Cerebellar nuclear complex (tissue), 1 donor: ENCODE results near the gene CLCC1.
"Not testable (repeated sequence)": the region's sequence is repeated elsewhere in the genome, so short reads cannot be mapped to it uniquely, and the experiment has no call there.

Experiments used
- DNase-seq, 2 experiments: peaks; one replicate each; lab custom pipeline; 2025; lab: John Stamatoyannopoulos, UW

The CLCC1 gene, protein sequence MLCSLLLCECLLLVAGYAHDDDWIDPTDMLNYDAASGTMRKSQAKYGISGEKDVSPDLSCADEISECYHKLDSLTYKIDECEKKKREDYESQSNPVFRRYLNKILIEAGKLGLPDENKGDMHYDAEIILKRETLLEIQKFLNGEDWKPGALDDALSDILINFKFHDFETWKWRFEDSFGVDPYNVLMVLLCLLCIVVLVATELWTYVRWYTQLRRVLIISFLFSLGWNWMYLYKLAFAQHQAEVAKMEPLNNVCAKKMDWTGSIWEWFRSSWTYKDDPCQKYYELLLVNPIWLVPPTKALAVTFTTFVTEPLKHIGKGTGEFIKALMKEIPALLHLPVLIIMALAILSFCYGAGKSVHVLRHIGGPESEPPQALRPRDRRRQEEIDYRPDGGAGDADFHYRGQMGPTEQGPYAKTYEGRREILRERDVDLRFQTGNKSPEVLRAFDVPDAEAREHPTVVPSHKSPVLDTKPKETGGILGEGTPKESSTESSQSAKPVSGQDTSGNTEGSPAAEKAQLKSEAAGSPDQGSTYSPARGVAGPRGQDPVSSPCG

DNA sequence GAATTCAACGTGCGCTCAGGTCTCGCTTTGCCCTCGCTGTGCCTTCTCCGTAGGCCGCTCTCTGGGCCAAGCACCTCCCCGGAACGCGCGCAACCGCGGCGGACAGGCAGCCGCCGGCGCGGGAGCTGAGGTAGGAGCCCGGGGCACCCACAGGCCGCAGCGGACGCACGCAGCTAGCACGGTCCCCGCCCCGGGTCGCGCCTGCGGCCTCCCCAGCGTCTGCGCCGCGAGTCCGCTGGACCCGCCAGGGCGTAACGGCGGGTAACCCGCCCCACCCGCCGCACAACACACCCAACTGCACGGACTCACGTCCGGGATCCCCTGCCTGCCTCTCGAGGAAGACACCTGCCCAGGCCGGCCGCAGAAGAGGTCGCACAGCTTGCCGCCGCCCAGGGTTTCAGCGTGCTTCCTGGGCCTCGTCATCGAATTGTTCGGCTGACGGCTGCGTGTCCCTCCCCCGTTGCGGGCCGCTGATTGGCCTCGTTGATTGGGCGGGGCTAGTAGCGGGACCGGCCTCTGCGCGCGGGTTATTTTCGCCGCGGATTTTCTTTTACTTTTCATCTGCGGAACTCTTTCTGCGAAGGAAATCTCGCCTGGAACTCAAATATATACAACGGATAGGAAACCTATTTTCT, at the start of gene CLCC1:
CLCC1 (minus strand) TSS at position 433 of the 635 bp plus-strand sequence. CDS start 13,047 bp downstream, outside the sequence.
- DNase-seq = peak; percentile 67 to 69

DNA sequence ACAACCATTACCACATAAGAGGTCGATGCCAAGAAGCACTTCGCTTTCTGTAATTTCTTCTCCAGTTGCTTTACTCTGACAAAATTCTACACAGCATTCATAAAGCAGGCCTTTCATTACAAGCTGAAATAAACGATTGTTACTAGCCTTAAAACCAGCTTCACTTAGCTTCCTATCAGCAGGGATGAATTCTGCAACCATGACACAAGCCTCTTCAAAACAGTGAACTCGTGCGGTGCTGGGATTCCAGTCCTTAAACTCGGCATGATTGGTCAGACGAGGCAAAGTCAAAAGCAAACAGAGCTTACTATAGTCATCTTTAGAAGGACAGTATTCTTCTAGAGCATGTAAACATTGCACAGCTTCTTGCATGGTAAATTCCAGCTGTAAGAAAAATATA, 48.1 kb upstream of the CLCC1 start:
- no peak for DNase-seq

DNA sequence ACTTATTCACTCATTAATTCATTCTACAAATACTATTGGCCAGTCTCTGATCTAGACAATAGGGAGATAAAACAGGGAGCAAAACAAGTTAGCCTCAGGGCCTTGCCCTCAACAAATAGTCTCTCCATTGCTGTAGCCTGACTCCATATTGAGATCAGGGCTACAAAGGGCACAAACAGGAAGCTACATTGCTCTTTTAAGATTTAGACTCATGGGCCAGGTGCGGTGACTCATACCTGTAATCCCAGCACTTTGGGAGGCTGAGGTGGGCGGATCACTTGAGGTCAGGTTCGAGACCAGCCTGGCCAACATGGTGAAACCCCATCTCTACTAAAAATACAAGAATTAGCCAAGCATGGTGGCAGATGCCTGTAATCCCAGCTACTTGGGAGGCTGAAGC, 33.3 kb upstream of the CLCC1 start:
- DNase-seq = not testable (repeated sequence)

DNA sequence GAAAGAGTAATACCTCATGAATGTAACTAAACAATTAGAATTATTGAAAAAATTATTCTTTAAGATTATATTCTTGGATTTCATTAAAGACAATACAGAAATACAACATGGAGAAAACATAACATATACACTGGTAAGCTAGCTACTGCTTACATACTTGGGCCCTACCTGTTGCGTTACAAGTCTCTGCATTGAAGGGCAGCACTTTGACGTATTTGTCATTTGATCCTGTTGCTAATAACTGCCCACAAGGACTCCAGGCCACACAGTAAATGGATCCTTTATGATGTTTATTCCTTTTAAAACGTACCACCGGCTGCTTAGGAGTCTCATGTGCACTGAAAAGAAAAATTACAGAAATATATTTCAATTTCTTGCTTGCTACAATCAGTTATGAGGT, 19.8 kb upstream of the CLCC1 start:
- DNase-seq = no peak

DNA sequence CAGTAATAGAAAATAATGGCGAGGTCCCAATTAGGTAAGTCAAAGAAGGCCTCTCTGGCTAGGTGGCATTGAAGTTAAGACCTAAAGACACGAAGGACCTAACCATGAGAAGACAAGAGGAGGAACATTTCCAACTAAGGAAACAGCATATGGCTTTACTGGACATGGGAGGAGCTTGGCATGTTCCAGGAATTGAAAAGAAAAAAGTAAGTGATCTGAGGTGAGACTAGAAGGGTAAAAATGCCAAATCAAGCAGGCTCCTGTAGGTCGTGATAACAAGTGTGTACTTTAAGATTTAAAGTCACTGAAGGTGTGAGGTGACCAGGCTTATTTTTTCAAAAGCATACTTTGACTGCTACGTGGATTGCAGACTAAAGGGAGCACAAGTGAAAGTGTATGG, 13.4 kb upstream of the CLCC1 start:
- DNase-seq = no peak

DNA sequence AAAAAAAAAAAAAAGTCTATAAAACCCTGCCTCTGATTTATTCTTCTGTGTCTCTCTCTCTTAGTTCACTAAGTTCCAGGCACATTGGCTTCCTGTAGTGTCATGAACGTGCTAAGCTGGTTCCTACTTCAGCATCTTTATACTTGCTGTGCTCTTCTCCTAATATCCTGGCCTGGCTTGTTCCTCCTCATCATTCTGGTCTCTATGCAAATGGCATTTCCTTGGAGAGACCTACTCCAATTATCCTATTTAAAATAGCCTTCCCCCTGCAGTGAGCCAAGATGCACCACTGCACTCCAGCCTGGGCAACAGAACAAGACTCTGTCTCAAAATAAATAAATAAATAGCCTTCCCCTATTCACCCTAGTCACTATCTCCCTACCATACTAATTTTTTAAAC, 9.7 kb upstream of the CLCC1 start:
- no peak for DNase-seq

DNA sequence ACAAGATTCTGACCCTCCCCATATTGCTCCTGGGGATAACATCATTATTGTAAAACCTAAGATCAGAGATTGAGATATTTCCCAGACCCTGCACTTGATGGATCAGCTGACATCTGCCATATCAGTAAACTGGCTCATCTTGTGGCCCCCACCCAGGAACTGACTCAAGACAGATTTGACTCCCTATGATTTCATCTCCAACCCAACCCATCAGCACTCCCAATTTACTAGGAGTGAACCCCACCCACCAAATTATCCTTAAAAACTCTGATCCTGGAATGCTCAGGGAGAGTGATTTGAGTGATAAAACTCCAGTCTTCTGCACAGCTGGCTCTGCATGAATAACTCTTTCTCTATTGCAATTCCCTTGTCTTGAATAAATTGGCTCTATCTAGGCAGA, 6.1 kb upstream of the CLCC1 start:
- DNase-seq = no peak

DNA sequence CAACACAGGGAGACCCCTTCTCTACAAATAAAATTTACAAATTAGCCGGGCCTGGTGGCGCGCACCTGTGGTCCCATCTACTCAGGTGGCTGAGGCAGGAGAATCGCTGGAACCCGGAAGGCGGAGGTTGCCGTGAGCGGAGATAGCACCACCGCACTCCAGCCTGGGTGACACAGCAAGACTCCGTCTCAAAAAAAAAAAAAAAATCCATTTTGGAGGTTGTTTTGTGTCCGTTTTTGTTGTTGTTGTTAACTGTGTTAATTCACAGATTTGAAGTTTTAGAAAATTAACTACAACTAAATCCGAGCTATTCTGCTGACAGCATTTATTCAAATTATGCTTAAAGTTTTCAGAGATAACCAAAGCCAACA, 618 bp downstream of the CLCC1 start:
- no peak for DNase-seq

DNA sequence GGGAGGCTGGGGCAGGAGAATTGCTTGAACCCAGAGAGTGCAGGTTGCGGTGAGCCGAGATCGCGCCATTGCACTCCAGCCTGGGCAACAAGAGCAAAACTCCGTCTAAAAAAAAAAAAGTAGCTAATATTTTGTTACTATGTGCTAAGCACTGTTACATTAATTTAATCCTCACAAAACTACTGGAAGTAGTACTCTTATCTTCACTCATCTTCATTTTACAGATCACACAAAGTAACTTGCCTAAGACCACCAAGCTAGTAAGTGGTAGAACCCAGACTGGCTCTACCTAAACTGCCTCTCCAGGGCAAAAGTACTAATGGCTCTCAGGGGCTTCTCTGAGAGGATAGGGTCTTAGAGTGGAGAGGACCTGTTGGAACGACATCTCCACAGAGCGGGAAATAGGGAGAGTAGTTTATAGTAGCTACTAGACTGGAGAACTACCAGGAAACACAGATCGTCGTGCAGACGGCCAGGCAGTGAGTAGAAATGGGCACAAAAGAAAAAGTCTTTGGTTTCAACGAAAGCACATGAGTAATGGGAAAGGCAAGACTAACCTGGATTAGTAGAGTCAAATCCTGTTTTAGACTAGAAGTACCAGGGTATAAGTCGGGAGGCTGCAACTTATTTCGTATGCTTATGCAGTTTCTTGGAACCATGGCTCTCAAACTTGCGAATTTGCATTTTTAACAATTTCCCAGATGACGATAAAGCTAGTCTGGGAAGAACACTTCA, 1.4 kb downstream of the CLCC1 start:
- DNase-seq = no peak

DNA sequence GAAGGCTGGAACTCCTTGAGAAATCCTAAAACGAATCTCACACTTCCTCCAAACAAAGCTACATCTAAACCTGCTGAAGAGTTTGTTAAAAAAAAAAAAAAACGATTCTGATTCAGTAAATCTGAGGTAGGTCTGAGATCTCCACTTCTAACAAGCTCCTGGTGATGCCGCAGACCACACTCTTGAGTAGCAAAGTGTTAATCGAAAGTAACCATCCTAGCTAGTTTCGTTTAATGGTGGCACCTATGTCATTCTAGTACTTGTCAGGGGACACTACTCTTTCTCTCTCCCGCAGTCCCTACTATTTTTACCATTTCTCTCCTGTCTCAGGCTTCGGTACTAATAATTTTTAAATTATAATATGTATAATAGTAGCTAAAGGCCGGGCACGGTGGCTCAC, 2.1 kb downstream of the CLCC1 start:
- DNase-seq = no peak

DNA sequence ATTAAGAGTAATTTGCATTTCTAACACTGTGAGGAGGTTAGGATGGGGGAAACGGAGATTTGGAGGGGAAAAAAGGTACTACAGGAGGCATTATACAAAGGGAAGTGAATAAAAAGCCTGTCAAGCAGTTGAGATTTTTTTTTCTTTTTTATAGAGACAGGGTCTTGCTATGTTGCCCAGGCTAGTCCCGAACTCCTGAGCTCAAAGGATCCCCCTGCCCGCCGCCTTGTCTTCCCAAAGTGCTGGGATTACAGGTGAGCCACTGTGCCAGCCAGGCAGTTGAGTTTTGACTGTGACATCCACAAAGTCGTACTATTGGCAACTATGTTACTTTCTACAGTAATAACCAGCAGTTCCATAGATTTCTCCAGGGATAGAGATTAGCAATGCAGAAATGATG, 2.6 kb downstream of the CLCC1 start:
- no peak for DNase-seq

DNA sequence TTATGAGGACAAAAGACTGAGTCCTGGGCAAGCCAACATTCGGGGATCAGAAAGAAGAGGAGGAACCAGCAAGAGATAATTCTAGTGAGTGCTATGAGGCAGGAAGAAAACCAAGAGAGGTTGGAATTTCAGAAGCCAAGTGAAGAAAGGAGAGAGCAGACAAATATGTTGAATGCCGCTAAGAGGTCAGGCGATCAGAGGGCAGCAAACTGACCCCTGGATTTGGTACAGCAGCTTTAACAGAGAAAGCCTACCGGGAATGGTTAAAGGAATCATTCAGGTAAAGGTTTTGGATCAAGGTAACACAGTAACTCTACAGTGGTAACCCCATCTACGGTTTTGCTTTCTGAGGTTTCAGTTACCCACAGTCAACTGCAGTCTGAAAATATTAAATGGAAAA, 5.4 kb downstream of the CLCC1 start:
- DNase-seq = no peak

DNA sequence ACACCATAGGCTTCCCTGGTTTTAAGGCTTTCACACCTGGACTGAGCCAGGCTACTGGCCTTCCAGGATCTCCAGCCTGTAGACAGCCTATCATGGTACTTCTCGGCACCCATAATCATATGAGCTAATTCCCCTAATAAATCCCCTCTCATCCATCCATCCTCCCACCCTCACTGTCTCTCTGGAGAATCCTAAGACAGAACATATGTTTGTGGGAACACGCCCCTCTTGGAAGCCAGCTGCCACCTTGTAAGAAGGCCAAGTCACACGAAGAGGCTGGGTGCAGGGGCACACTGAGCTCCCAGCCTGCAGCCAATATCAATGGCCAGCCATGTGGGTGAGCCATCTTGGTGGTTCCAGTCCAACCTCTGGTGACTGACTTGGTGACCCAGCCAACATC, 7.4 kb downstream of the CLCC1 start:
- DNase-seq = no peak

DNA sequence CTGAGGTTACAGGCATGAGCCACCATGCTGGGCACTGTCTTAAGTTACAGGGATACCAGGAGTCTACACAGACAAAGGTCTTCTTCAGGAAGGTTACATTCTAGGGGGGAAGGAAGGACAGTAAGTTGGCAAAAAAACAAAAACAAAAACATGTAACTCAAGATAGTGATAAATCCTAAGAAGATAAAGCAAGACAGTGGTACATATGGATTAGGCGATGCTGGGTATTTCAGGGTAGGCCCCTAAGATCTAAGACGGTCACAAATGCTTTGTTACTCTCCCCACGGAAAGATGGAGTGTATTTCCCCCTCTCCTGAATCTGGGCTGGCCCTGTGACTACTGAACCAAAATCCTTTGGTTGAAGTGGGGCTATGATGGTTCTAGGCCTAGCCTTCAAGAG, 8.2 kb downstream of the CLCC1 start:
- DNase-seq = no peak

DNA sequence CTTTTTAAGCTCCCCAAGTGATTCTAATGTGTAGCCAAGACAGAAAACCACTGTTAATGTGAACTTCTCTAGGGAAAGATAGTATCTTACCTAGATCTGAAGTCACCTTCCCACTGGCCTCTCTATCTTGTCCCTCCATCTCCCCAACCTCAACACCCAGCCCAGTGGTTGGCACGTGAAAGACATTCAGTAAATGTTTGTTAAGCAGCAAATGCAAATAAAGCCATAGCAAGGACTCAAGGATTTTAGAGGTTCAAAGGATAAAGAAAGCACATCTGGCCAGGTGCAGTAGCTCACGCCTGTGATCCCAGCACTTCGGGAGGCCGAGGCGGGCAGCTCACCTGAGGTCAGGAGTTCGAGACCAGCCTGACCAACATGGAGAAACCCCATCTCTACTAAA, 9.8 kb downstream of the CLCC1 start:
- DNase-seq = no peak

DNA sequence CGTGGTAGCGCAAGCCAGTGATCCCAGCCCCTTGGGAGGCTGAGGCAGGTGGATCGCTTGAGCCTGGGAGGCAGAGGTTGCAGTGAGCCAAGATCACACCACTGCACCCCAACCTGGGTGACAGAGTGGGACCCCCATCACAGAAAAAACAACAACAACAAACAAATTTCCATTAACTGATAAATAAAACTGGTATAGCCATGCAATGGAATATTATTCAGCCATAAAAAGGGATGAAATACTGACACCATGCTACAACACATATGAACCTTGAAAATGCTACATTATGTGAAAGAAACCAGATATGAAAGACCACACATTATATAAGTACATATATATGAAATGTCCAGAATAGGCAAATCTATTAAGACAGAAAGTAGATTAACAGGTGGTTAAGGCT, 12.0 kb downstream of the CLCC1 start:
- no peak for DNase-seq

DNA sequence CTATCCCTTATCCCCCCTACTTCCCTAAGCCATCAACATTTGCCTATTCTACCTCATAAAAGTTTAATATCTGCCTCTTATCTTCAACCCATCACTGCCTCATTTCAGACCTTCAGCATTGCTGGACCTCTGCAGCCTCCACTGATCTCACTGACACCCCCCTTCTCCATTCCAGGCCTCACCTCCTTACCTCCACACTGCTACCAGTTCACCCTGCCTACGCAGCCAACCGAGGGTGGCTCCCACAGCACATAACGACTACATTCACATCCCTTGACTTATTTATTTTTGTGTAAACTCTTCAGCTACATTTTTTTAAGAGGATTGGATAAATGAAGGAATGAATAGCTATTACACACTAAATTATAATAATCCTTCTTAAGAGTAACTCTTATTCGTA, 14.2 kb downstream of the CLCC1 start:
- no peak for DNase-seq

DNA sequence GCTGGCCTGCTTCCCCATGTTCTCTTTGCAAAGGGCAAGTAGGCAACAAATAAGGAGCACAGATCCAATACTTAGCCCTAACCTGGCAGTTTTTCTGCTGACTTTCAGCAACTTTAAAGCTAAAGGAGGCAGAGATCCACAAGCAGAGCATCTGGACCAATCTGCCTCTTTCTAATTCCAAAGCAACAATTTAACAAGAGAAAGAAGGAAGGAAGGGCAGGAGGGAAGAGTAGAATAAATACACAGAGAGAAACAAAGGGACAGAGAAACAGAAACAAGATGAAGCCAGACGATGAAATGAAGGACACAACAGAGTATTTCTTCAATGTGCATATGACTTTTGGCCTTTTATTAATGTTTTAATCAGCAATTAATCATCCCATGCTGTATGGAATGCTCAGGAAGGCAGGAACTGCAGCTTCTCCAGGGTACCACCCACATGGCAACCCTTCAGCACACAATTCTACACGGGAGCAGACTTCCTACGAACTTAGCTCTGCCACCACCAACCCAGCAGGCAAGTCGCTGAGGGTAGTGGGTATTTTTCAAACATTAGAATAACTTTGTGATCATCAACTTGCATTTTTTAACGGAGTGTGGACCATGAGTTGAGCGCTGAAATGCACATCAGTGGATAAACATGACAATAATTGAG, 15.3 kb downstream of the CLCC1 start:
- no peak for DNase-seq

DNA sequence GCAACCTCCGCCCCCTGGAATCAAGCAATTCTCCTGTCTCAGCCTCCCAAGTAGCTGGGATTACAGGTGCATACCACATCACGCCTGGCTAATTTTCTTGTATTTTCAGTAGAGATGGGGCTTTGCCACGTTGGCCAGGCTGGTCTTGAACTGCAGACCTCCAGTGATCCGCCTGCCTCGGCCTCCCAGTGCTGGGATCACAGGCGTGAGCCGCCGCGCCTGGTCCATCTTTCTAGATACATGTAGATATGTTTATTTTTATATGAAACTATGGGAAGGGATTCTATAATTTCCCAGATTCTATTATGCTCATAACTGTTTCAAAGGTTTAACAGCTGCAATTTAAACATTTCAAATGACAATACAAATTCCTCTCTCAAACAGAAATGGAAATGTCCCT, 27.1 kb downstream of the CLCC1 start:
- DNase-seq = no peak

DNA sequence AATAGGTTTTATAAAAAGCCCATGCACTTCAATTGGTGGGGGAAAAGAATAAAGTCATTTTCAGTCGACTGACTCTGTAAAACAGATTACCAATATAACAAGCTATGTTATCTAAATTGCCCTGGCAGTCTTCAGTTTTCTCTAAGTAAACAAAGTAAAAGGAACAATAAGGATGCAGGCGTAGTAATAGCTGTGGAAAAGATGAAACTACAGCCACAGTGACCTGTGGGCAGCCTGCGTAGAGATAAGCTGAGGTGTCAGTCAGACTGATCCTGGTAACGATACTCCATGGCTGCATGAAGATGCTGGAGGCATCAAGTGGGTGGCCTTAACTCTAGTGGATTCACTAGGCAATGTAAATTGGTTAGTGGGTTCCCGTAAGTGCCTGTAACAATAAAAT, 29.3 kb downstream of the CLCC1 start:
- DNase-seq = no peak

DNA sequence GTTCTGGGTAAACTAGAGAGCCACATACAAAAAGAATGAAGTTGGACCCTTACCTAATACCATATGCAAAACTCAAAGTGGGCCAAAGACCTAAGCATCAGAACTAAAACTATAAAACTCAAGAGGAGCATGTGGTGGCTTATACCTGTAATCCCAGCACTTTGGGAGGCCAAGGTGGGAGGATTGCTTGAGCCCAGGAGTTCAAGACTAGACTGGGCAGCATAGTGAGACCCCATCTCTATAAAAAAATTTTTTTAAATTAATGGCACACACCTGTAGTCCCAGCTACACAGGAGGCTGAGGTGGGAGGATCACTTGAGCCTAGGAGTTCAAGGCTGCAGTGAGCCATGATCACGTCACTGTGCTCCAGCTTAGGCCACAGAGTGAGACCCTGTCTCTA, 35.7 kb downstream of the CLCC1 start:
- DNase-seq = not testable (repeated sequence)

DNA sequence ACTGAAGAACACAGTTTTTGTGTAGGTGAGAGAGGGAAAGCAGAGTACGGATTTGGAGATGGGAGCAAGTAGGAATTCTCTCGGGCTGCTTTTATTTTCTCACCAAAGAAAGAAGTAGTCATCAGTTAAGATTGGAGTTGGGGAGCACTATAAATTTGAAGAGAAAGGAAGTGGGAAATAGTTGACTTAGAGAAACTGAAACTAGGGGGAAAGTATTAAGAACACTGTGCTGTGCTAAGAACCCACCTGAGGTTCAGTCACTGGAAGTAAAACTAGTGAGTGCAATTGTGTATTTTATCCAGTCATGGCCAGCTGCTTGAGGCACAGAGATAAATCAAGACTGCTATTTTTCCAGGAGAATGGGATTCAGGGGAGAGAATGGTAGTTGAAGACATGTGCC, 37.4 kb downstream of the CLCC1 start:
- no peak for DNase-seq
